GM12873 (cell line): Measurements from ENCODE around the gene KLHL29.

ENCODE experiments used
- CTCF ChIP-seq: IDR thresholded peaks from 2 replicates; pipeline ENCODE4 v1.5.1; 2012; ENCODE audit warnings: low read depth, mild to moderate bottlenecking, moderate library complexity, low read length, control low read depth; ENCODE audit not compliant: insufficient read depth; ENCODE audit errors: missing control alignments

KLHL29 gene

DNA sequence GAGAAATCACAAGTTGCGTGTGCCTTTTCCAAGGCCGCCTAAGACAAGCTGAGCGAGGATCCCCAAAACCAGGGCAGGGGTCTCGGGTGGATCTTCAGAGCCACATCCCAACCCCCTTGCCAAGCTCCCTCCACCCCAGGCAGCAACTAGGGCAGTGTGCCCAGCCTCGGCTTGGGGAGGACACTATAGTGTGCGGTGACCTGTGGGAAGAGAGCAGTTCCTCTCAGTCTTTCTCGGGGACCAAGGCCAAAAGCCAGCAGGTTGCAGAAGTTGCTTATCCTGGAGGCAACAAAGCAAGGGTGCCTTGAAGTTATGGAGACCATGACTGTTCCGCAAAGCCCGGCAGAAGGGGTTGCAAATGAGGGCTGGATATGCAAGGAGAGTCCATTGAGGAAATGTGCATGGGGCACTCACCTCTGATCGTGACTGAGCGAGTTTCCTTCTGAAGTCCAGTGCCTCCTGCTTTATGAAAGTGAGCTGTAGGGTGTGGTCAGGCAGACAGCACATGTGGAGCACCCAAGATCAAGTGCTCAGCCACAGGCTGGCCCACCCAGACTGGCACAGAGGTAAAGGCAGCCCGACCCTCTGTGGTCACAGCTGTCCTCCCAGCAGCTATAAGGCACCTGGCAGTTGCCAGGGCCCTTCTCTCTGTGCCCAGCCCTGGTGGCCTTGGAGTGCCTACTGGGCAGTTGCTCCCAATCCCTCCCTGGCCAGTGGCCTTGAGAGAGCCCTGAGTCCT, 281.4 kb downstream of the KLHL29 start:
- TF ChIP-seq CTCF, result no peak

- TF ChIP-seq CTCF, result no peak
These were observed 282.0 kb downstream of the KLHL29 start for GRCh38 chr2:23666980-23667357.

DNA sequence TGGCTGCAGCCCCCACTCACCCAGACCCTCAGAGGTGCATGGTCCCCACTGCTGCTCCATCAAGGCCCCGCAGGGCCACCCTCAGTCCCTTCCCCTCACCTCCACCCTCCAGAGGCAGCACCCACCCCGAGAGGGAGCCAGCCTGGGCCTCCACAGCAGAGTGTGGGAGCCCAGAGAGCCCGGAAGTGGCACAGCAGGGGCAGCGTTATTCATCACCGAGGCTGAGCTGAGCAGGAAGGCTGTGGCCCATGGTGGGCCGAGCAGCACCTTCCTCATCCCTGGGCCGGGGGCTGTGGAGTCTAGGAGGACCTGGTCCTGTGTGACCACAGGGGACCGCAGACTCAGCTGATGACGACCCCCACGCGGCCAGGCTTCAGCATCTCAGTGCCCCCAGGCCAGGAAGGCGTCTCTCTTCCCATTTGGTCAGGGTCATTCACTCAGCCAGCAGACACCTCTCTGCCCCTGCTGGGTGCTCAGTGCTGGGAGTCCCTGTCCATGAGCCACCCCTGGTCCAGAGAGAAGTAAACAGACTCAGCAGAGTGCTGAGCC, 283.9 kb downstream of the KLHL29 start:
- TF ChIP-seq CTCF, result no peak

GRCh38 chr2:23669413-23670244, 284.6 kb downstream of the KLHL29 start:
- no peak for TF ChIP-seq CTCF

GRCh38 chr2:23670245-23670592, 285.2 kb downstream of the KLHL29 start:
- TF ChIP-seq CTCF, result no peak

GRCh38 chr2:23673082-23673481, 288.1 kb downstream of the KLHL29 start:
- TF ChIP-seq CTCF, result no peak

DNA sequence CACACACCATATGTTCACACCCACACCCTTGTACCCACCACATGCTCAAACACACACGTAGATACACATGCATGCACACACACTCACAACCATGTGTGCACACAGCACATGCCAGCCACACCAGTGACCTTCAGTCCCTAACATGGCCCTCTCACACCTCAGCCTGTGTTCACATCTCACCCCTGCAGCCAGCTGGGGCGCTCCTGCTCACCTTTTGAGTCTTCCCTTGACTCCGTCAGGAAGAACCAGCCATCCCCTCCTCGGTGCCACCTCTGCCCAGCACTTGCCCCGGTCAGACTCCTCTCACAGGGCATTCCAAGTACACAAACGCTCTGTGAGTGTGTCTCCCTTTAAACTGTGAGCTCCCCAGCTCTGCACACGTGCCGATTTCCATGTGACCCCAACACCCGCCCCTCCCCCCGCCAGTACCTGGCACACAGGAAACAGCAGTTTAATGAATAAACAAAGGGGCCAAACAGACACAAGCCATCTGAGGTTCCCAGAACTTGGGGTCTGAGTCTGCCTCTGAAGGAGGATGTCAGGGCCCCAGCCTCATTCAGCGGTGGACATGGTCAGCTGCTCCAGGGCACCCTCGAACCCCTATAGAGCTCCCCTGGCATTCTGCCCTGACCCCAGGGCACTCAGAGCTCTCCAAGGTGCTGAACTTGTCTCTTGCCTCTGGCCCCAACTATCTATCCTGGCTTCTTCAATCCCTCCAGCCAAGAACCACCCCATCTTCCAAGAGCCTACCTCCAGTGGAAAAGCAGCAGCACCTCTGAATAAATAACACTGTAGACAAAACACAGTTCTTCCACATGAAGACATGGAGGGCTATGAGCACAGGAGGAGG, 289.1 kb downstream of the KLHL29 start:
- TF ChIP-seq CTCF, result no peak
